Panc1 (cell line): ENCODE measurements around the gene TIMM22.

Source experiments
- POLR2AphosphoS5 ChIP-seq: IDR thresholded peaks from 2 replicates; pipeline ENCODE4 v1.6.1; 2012; ENCODE audit warnings: mild to moderate bottlenecking, low read depth, low read length, moderate library complexity
- SIN3A ChIP-seq: IDR thresholded peaks from 2 replicates; pipeline ENCODE4 v1.6.1; 2012; ENCODE audit warnings: low read depth, mild to moderate bottlenecking, low read length, moderate library complexity, borderline replicate concordance; ENCODE audit not compliant: insufficient read depth
- TCF7L2 ChIP-seq: IDR thresholded peaks from 2 replicates; pipeline ENCODE4 v1.6.1; 2011; ENCODE audit warnings: mild to moderate bottlenecking, low read depth, low read length, inconsistent platforms
- TF ChIP-seq, protein P1 (sequence below): fragments of 450-650 bp; IDR thresholded peaks from 2 replicates; pipeline ENCODE4 v1.5.1; 2017; ENCODE audit warnings: mild to moderate bottlenecking
- TF ChIP-seq, protein P2 (sequence below), 2 experiments: IDR thresholded peaks; 2 replicates each; pipeline ENCODE4 v1.6.1; 2011 to 2012; ENCODE audit warnings: low read depth in 2 of 2, control low read depth in 1 of 2, low read length in 1 of 2, mild to moderate bottlenecking in 1 of 2, moderate library complexity in 1 of 2; ENCODE audit not compliant: insufficient read depth in 1 of 2

DNA sequence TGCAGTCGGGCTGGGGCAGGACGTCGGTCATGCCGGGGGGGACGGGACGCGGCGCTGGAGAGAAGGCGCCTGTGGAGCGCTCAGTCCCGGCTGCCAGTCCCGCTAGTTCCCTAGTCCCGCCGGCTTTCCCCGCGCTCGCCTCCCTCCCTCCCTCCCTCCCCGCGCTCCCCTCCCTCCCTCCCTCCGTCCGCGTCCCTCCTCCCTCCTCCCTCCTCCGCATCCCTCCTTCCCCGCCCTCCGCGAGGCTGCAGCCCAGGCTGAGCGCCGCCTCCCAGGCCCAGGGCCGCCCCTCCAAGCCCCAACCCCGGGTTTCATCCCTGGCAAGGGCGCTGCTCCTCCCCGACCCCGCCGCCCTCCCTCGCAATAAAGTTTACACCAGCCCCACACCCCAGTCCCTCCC lies 34.8 kb downstream of the TIMM22 start:
- TF ChIP-seq, protein P1, sequence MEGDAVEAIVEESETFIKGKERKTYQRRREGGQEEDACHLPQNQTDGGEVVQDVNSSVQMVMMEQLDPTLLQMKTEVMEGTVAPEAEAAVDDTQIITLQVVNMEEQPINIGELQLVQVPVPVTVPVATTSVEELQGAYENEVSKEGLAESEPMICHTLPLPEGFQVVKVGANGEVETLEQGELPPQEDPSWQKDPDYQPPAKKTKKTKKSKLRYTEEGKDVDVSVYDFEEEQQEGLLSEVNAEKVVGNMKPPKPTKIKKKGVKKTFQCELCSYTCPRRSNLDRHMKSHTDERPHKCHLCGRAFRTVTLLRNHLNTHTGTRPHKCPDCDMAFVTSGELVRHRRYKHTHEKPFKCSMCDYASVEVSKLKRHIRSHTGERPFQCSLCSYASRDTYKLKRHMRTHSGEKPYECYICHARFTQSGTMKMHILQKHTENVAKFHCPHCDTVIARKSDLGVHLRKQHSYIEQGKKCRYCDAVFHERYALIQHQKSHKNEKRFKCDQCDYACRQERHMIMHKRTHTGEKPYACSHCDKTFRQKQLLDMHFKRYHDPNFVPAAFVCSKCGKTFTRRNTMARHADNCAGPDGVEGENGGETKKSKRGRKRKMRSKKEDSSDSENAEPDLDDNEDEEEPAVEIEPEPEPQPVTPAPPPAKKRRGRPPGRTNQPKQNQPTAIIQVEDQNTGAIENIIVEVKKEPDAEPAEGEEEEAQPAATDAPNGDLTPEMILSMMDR: no peak
- TF ChIP-seq POLR2AphosphoS5: no peak
- TF ChIP-seq, protein P2, sequence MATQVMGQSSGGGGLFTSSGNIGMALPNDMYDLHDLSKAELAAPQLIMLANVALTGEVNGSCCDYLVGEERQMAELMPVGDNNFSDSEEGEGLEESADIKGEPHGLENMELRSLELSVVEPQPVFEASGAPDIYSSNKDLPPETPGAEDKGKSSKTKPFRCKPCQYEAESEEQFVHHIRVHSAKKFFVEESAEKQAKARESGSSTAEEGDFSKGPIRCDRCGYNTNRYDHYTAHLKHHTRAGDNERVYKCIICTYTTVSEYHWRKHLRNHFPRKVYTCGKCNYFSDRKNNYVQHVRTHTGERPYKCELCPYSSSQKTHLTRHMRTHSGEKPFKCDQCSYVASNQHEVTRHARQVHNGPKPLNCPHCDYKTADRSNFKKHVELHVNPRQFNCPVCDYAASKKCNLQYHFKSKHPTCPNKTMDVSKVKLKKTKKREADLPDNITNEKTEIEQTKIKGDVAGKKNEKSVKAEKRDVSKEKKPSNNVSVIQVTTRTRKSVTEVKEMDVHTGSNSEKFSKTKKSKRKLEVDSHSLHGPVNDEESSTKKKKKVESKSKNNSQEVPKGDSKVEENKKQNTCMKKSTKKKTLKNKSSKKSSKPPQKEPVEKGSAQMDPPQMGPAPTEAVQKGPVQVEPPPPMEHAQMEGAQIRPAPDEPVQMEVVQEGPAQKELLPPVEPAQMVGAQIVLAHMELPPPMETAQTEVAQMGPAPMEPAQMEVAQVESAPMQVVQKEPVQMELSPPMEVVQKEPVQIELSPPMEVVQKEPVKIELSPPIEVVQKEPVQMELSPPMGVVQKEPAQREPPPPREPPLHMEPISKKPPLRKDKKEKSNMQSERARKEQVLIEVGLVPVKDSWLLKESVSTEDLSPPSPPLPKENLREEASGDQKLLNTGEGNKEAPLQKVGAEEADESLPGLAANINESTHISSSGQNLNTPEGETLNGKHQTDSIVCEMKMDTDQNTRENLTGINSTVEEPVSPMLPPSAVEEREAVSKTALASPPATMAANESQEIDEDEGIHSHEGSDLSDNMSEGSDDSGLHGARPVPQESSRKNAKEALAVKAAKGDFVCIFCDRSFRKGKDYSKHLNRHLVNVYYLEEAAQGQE (IDR thresholded peaks at IDR 0.05; ENCODE audit: insufficient read depth in 1 of 2, low read depth in 2 of 2, low read length in 1 of 2): no peak
- TF ChIP-seq TCF7L2: no peak
- no peak for TF ChIP-seq SIN3A
